Testis (tissue), 2 donors: Measurements from ENCODE around the gene SIPA1L3.

Experiments
- CTCF ChIP-seq, 3 experiments: fragments of 450-650 bp in 2 of 3; fragments of 200-600 bp in 1 of 3; sonication (generic) in 1 of 3; IDR thresholded peaks; one replicate each; pipeline ENCODE4 v1.5.1; 2016 to 2019; ENCODE audit warnings: antibody characterized with exemption in 3 of 3, mild to moderate bottlenecking in 2 of 3, moderate library complexity in 1 of 3
- POLR2A ChIP-seq: fragments of 450-650 bp; IDR thresholded peaks from one replicate; pipeline ENCODE4 v1.6.1; 2017; ENCODE audit warnings: antibody characterized with exemption, mild to moderate bottlenecking, moderate library complexity

- TF ChIP-seq CTCF (IDR thresholded peaks at IDR 0.05) = no peak
- TF ChIP-seq POLR2A = no peak
Observed at GRCh38 chr19:38203197-38203596, 296.2 kb downstream of the SIPA1L3 start.
